Liver (tissue), 3 donors: ENCODE data around the gene THRB.

Experiments used
- EGR1 ChIP-seq, 2 donors: IDR thresholded peaks; 2 replicates each; pipeline ENCODE4 v1.6.1; 2016 to 2018; ENCODE audit warnings: antibody characterized with exemption in 2 of 2, low read depth in 2 of 2
- GABPA ChIP-seq, 2 donors: IDR thresholded peaks in 1 of 2; conservative IDR thresholded peaks in 1 of 2; 2 replicates each; pipeline ENCODE4 v1.6.1; 2016; ENCODE audit warnings: antibody characterized with exemption in 2 of 2, mild to moderate bottlenecking in 1 of 2, moderate library complexity in 1 of 2
- RAD21 ChIP-seq, 2 donors: IDR thresholded peaks; 2 replicates each; pipeline ENCODE4 v1.6.1; 2016; ENCODE audit warnings: antibody characterized with exemption in 2 of 2, mild to moderate bottlenecking in 2 of 2
- SP1 ChIP-seq: IDR thresholded peaks from 2 replicates; pipeline ENCODE4 v1.6.1; 2018; ENCODE audit warnings: antibody characterized with exemption, mild to moderate bottlenecking
- TAF1 ChIP-seq: conservative IDR thresholded peaks from 2 replicates; pipeline ENCODE4 v1.6.1; 2016; ENCODE audit warnings: antibody characterized with exemption, mild to moderate bottlenecking
- YY1 ChIP-seq: IDR thresholded peaks from 2 replicates; pipeline ENCODE4 v1.6.1; 2016; ENCODE audit warnings: antibody characterized with exemption, mild to moderate bottlenecking
- ZBTB33 ChIP-seq: IDR thresholded peaks from 2 replicates; pipeline ENCODE4 v1.6.1; 2016; ENCODE audit warnings: antibody characterized with exemption
- TF ChIP-seq, protein P1 (sequence below): IDR thresholded peaks from 2 replicates; pipeline ENCODE4 v1.6.1; 2016; ENCODE audit warnings: antibody characterized with exemption, mild to moderate bottlenecking
- TF ChIP-seq, protein P2 (sequence below): fragments of 150-350 bp; IDR thresholded peaks from 2 replicates; pipeline ENCODE4 v1.5.1; 2017; ENCODE audit warnings: improper control_type of control experiment, low read depth, low read length; ENCODE audit not compliant: missing input control
- TF ChIP-seq, protein P3 (sequence below): IDR thresholded peaks from 2 replicates; pipeline ENCODE4 v1.6.1; 2016; ENCODE audit warnings: antibody characterized with exemption
- donor health status: healthy.
- donor health status: healthy.

GRCh38 chr3:24338409-24339130, 156.1 kb downstream of the THRB start:
- TF ChIP-seq, protein P1, sequence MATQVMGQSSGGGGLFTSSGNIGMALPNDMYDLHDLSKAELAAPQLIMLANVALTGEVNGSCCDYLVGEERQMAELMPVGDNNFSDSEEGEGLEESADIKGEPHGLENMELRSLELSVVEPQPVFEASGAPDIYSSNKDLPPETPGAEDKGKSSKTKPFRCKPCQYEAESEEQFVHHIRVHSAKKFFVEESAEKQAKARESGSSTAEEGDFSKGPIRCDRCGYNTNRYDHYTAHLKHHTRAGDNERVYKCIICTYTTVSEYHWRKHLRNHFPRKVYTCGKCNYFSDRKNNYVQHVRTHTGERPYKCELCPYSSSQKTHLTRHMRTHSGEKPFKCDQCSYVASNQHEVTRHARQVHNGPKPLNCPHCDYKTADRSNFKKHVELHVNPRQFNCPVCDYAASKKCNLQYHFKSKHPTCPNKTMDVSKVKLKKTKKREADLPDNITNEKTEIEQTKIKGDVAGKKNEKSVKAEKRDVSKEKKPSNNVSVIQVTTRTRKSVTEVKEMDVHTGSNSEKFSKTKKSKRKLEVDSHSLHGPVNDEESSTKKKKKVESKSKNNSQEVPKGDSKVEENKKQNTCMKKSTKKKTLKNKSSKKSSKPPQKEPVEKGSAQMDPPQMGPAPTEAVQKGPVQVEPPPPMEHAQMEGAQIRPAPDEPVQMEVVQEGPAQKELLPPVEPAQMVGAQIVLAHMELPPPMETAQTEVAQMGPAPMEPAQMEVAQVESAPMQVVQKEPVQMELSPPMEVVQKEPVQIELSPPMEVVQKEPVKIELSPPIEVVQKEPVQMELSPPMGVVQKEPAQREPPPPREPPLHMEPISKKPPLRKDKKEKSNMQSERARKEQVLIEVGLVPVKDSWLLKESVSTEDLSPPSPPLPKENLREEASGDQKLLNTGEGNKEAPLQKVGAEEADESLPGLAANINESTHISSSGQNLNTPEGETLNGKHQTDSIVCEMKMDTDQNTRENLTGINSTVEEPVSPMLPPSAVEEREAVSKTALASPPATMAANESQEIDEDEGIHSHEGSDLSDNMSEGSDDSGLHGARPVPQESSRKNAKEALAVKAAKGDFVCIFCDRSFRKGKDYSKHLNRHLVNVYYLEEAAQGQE = no peak
- TF ChIP-seq, protein P2, sequence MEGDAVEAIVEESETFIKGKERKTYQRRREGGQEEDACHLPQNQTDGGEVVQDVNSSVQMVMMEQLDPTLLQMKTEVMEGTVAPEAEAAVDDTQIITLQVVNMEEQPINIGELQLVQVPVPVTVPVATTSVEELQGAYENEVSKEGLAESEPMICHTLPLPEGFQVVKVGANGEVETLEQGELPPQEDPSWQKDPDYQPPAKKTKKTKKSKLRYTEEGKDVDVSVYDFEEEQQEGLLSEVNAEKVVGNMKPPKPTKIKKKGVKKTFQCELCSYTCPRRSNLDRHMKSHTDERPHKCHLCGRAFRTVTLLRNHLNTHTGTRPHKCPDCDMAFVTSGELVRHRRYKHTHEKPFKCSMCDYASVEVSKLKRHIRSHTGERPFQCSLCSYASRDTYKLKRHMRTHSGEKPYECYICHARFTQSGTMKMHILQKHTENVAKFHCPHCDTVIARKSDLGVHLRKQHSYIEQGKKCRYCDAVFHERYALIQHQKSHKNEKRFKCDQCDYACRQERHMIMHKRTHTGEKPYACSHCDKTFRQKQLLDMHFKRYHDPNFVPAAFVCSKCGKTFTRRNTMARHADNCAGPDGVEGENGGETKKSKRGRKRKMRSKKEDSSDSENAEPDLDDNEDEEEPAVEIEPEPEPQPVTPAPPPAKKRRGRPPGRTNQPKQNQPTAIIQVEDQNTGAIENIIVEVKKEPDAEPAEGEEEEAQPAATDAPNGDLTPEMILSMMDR = no peak
- TF ChIP-seq TAF1 = no peak
- no peak for TF ChIP-seq SP1
- TF ChIP-seq GABPA (IDR thresholded peaks at IDR 0.05 in 1 of 2, conservative IDR thresholded peaks at IDR 0.05 in 1 of 2) = no peak
- no peak for TF ChIP-seq RAD21 (IDR thresholded peaks at IDR 0.05)
- TF ChIP-seq, protein P3, sequence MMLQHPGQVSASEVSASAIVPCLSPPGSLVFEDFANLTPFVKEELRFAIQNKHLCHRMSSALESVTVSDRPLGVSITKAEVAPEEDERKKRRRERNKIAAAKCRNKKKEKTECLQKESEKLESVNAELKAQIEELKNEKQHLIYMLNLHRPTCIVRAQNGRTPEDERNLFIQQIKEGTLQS = no peak
- no peak for TF ChIP-seq ZBTB33
- TF ChIP-seq EGR1 (IDR thresholded peaks at IDR 0.05; ENCODE audit: low read depth in 2 of 2) = no peak
- TF ChIP-seq YY1 = no peak
